Osteoblast (primary cell): Measurements from ENCODE around the gene SOX4. TPM values are rescaled to one million over a fixed set of nuclear protein-coding genes. Genes with fewer than 3 reads are reported as not detected.
"Not testable (repeated sequence)": the region's sequence is repeated elsewhere in the genome, so short reads cannot be mapped to it uniquely, and the experiment has no call there.

Experiments
- DNase-seq: peaks from one replicate; pipeline ENCODE4 v3.0.0; 2011; ENCODE audit warnings: low spot score, mixed read lengths; ENCODE audit not compliant: insufficient read length; ENCODE audit errors: missing footprints
- H2AFZ ChIP-seq: 2 replicates; pipeline ENCODE4 v1.6.0; 2011; ENCODE audit warnings: mild to moderate bottlenecking, low read length
- H3K27ac ChIP-seq: 2 replicates; pipeline ENCODE4 v1.5.1; 2011; ENCODE audit warnings: mild to moderate bottlenecking, low read depth, low read length, moderate library complexity
- H3K27me3 ChIP-seq: 2 replicates; pipeline ENCODE4 v1.6.0; 2012; ENCODE audit warnings: mild to moderate bottlenecking, control low read depth, inconsistent platforms, low read length, moderate library complexity; ENCODE audit not compliant: insufficient read depth
- H3K36me3 ChIP-seq: 2 replicates; pipeline ENCODE4 v1.5.1; 2011; ENCODE audit warnings: mild to moderate bottlenecking, low read length, control low read depth, moderate library complexity; ENCODE audit not compliant: insufficient read depth
- H3K4me1 ChIP-seq: 2 replicates; pipeline ENCODE4 v1.5.1; 2011; ENCODE audit warnings: mild to moderate bottlenecking, low read length, control low read depth, moderate library complexity; ENCODE audit not compliant: insufficient read depth
- H3K4me2 ChIP-seq: 2 replicates; pipeline ENCODE4 v1.6.0; 2011; ENCODE audit warnings: mild to moderate bottlenecking, low read length; ENCODE audit not compliant: insufficient read depth
- H3K4me3 ChIP-seq: fragments of 200-600 bp; sonication (generic); 3 replicates; pipeline ENCODE4 v1.5.1; 2012; ENCODE audit warnings: mild to moderate bottlenecking, low read length, inconsistent platforms; ENCODE audit not compliant: insufficient read depth
- H3K79me2 ChIP-seq: 2 replicates; pipeline ENCODE4 v1.6.0; 2012; ENCODE audit warnings: mild to moderate bottlenecking, low read length, control low read depth, inconsistent platforms; ENCODE audit not compliant: insufficient read depth
- H3K9me3 ChIP-seq: 2 replicates; pipeline ENCODE4 v1.5.1; 2011; ENCODE audit warnings: low read depth, low read length, control low read depth
- H4K20me1 ChIP-seq: 2 replicates; pipeline ENCODE4 v1.6.0; 2012; ENCODE audit warnings: mild to moderate bottlenecking, low read length, control low read depth; ENCODE audit not compliant: insufficient read depth
- total RNA-seq: library from RNA; depleted of rRNA; stranded (reverse); fragments of >200 nt; gene quantifications from 2 replicates; pipeline ENCODE4 v1.2.3, GENCODE V29; 2012
- TF ChIP-seq, protein P1 (sequence below): IDR thresholded peaks from 2 replicates; pipeline ENCODE4 v1.5.1; 2011; ENCODE audit warnings: mild to moderate bottlenecking, low read depth, low read length, moderate library complexity; ENCODE audit errors: extremely low read depth

The SOX4 gene
- total RNA-seq: 77.5 and 81.1 TPM in 2 replicates

DNA sequence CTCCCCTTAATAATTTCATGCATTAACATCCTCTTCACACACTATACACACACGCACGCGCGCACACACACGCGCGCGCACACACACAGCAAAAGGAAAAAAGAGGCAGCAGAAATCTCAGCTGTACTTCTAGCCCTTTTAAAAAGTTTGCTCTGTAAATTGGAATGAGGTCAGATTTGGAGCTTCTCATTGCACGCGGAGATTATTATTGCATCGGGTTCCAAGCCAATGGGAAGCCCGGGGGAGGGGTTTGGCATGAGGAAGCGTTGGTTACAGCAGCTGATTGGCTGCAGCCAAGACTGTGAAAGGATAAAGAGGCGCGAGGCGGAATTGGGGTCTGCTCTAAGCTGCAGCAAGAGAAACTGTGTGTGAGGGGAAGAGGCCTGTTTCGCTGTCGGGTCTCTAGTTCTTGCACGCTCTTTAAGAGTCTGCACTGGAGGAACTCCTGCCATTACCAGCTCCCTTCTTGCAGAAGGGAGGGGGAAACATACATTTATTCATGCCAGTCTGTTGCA is at the start of gene SOX4:
Gene SOX4, plus strand, starts transcription at position 340 of the 515 bp plus-strand sequence. CDS start 784 bp downstream, outside the sequence.
- Histone ChIP-seq H3K27ac (peak within 1 kb of the TSS; percentile 83), H3K4me2 (peak within 1 kb of the TSS; percentile 98), H3K4me3 (peak within 1 kb of the TSS; percentile 94), H3K79me2 (peaks cover 33% of the 10 kb centered on the region), H4K20me1 (peaks cover 3% of the 10 kb centered on the region), H3K27me3 (peaks cover 3% of the 10 kb centered on the region), H3K9me3 (no peaks in the 10 kb centered on the region), H2AFZ (peak within 1 kb of the TSS; percentile 90), H3K36me3 (no peaks in the 10 kb centered on the region), H3K4me1 (peaks cover 13% of the 10 kb centered on the region)
- peak; percentile 98 for DNase-seq
- TF ChIP-seq, protein P1, sequence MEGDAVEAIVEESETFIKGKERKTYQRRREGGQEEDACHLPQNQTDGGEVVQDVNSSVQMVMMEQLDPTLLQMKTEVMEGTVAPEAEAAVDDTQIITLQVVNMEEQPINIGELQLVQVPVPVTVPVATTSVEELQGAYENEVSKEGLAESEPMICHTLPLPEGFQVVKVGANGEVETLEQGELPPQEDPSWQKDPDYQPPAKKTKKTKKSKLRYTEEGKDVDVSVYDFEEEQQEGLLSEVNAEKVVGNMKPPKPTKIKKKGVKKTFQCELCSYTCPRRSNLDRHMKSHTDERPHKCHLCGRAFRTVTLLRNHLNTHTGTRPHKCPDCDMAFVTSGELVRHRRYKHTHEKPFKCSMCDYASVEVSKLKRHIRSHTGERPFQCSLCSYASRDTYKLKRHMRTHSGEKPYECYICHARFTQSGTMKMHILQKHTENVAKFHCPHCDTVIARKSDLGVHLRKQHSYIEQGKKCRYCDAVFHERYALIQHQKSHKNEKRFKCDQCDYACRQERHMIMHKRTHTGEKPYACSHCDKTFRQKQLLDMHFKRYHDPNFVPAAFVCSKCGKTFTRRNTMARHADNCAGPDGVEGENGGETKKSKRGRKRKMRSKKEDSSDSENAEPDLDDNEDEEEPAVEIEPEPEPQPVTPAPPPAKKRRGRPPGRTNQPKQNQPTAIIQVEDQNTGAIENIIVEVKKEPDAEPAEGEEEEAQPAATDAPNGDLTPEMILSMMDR: no peak

DNA sequence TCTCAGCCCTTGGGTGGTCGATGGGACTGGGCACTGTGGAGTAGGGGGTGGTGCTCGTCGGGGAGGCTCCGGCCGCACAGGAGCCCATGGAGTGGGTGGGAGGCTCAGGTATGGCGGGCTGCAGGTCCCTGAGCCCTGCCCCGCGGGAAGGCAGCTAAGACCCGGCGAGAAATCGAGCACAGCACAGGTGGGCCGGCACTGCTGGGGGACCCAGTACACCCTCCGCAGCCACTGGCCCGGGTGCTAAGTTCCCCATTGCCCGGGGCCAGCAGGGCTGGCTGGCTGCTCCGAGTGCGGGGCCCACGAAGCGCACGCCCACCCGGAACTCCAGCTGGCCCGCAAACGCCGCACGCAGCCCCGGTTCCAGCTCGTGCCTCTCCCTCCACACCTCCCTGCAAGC is 41.3 kb upstream of the SOX4 start:
- not testable (repeated sequence) for H4K20me1 ChIP-seq, H3K27ac ChIP-seq, DNase-seq, H3K36me3 ChIP-seq, H3K9me3 ChIP-seq, H3K27me3 ChIP-seq, H3K4me1 ChIP-seq, H3K4me3 ChIP-seq, H3K4me2 ChIP-seq, H2AFZ ChIP-seq, H3K79me2 ChIP-seq

DNA sequence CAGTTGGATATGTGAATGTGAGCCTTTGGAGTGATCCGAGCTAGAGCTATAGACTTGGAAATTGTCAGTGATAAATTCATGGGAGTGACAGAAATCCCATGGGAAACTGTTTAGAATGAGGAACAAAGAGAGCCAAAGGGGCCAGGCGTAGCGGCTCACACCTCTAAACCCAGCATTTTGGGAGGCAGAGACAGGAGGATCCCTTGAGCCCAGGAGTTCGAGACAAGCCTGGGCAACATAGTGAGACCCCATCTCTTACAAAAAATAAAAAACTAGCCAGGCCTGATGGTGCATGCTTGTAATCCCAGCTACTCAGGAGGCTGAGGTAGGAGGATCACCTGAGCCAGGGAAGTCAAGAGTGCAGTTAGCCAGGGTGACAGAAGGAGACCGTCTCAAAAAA is 39.3 kb upstream of the SOX4 start:
- Histone ChIP-seq H3K4me1 (no peaks in the 10 kb centered on the region), H3K4me3 (no peak overlapping the region), H3K27ac (no peak overlapping the region), H2AFZ (no peak overlapping the region), H4K20me1 (no peaks in the 10 kb centered on the region), H3K9me3 (peaks cover 2% of the 10 kb centered on the region), H3K4me2 (no peak overlapping the region), H3K36me3 (no peaks in the 10 kb centered on the region), H3K79me2 (no peaks in the 10 kb centered on the region), H3K27me3 (no peaks in the 10 kb centered on the region)
- TF ChIP-seq, protein P1: no peak
- DNase-seq: no peak

DNA sequence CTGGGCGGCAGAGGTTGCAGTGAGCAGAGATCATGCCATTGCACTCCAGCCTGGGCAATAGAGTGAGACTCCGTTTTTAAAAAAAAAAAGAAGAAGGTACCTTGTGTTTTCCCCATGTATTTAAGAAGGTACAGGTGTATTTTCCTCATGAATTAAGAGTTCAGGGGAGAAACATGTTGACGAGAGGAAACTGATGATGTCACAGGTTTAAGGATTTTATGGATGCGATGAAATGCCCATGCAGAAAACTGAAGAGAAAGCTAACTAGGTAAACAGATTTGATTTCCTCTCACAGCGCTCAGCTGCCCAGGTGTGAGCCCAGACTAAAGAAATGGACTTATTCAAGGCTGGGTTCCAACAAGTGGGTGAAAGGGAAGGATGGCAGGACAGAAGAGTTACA is 38.4 kb upstream of the SOX4 start:
- Histone ChIP-seq H3K27ac (no peak overlapping the region), H3K9me3 (no peaks in the 10 kb centered on the region), H3K4me1 (no peaks in the 10 kb centered on the region), H2AFZ (no peak overlapping the region), H3K4me2 (no peak overlapping the region), H3K79me2 (no peaks in the 10 kb centered on the region), H3K4me3 (no peak overlapping the region), H4K20me1 (no peaks in the 10 kb centered on the region), H3K27me3 (no peaks in the 10 kb centered on the region), H3K36me3 (no peaks in the 10 kb centered on the region)
- DNase-seq: no peak
- TF ChIP-seq, protein P1: no peak
